Measurements from ENCODE around the gene NAA16. TPM values are rescaled to one million over a fixed set of nuclear protein-coding genes. Genes with fewer than 3 reads are reported as not detected.

NAA16 gene
- total RNA-seq, 4 donors from 2014 or later = 15.5 to 33.5 (median 17.1) TPM

- Histone ChIP-seq H3K36me3 (no peaks in the 10 kb centered on the region), H3K4me1 (no peaks in the 10 kb centered on the region), H3K4me3 (no peak overlapping the region), H3K9me3 (no peaks in the 10 kb centered on the region), H3K27me3 (no peaks in the 10 kb centered on the region), H3K27ac (no peak overlapping the region)
- no peak for ATAC-seq
- TF ChIP-seq, protein P1, sequence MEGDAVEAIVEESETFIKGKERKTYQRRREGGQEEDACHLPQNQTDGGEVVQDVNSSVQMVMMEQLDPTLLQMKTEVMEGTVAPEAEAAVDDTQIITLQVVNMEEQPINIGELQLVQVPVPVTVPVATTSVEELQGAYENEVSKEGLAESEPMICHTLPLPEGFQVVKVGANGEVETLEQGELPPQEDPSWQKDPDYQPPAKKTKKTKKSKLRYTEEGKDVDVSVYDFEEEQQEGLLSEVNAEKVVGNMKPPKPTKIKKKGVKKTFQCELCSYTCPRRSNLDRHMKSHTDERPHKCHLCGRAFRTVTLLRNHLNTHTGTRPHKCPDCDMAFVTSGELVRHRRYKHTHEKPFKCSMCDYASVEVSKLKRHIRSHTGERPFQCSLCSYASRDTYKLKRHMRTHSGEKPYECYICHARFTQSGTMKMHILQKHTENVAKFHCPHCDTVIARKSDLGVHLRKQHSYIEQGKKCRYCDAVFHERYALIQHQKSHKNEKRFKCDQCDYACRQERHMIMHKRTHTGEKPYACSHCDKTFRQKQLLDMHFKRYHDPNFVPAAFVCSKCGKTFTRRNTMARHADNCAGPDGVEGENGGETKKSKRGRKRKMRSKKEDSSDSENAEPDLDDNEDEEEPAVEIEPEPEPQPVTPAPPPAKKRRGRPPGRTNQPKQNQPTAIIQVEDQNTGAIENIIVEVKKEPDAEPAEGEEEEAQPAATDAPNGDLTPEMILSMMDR (IDR thresholded peaks at IDR 0.05) = no peak
- TF ChIP-seq POLR2A (IDR thresholded peaks at IDR 0.05) (no peak), POLR2AphosphoS5 (IDR thresholded peaks at IDR 0.05) (no peak), EP300 (IDR thresholded peaks at IDR 0.05) (no peak)
- WGBS, 2 donors (ENCODE audit: low coverage in 1 of 2) = 91 to 100% methylated on average over 1 of the region's 1 CpG
These were observed 16.2 kb upstream of the NAA16 start for GRCh38 chr13:41294914-41295313.

DNA sequence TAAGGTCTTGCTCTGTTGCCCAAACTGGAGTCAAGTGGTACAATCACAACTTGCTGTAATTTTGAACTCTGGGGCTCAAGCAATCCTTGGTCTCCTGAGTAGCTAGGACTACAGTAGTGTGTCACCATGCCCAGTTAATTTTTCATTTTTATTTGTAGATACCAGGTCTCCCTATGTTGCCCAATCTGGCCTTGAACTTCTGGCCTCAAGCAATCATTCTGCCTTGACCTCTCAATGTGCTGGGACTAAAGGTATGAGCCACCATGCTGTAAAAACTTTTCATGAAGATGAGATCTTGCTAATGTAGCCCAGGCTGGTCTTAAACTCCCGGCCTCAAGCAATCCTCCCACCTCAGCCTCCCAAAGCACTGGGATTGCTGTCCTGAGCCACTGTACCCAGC lies 15.1 kb upstream of the NAA16 start:
- no peak overlapping the region for H3K4me3 ChIP-seq
- H3K4me1 ChIP-seq = no peaks in the 10 kb centered on the region
- H3K9me3 ChIP-seq = no peaks in the 10 kb centered on the region
- TF ChIP-seq POLR2AphosphoS5 (IDR thresholded peaks at IDR 0.05) (no peak), POLR2A (IDR thresholded peaks at IDR 0.05) (no peak), EP300 (IDR thresholded peaks at IDR 0.05) (no peak)
- TF ChIP-seq, protein P1 (IDR thresholded peaks at IDR 0.05) = no peak
- ATAC-seq = no peak
- 87 to 100% methylated on average over 1 of the region's 1 CpG for WGBS, 2 donors (ENCODE audit: low coverage in 1 of 2)
- H3K27ac ChIP-seq = no peak overlapping the region
- no peaks in the 10 kb centered on the region for H3K27me3 ChIP-seq
- no peaks in the 10 kb centered on the region for H3K36me3 ChIP-seq

DNA sequence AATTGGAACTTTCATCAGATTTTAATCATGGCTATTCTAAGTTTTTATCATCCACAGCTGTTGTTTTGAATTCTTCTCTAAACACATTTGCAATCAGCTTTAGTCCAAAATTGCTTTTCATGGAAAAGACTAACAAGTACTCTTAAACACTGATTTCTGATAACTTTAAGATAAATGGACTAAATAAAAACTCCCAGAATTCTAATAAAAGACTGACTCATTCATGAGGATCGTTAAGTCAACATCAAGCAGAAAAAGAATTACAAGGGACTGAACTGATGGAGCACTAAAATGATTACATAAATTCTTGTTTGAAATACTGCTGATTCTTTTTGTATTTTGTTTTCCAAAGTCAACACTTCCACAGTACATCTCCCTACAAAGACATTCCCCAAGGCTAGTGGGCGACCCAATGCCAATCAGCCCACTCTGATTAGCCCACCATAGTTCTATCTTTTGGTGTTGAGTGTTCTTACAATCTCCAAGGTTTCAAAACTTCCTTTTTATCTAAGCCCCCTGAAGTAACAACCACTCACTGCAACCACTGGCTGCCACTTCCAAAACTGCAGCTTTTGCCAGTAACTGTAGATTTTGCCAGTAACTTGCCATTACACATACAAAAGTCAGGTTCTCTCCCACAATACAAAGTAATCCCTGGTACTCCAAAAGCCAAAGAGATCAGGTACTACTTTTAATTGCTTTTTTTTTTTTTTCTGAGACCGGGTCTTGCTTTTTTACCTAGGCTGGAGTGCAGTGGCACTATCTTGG lies 14.0 kb upstream of the NAA16 start:
- Histone ChIP-seq H3K27ac (no peak overlapping the region), H3K27me3 (no peaks in the 10 kb centered on the region), H3K9me3 (no peaks in the 10 kb centered on the region), H3K4me3 (no peak overlapping the region), H3K36me3 (no peaks in the 10 kb centered on the region), H3K4me1 (no peaks in the 10 kb centered on the region)
- TF ChIP-seq POLR2AphosphoS5 (IDR thresholded peaks at IDR 0.05) (no peak), EP300 (IDR thresholded peaks at IDR 0.05) (no peak)
- no peak for ATAC-seq
- 60 to 79% methylated on average over 2 to 3 of the region's 3 CpGs for WGBS, 2 donors (ENCODE audit: low coverage in 1 of 2)

GRCh38 chr13:41299316-41300094 lies 11.6 kb upstream of the NAA16 start:
- WGBS, 2 donors (ENCODE audit: low coverage in 1 of 2) = 90 to 96% methylated on average over 4 of the region's 4 CpGs
- TF ChIP-seq EP300 (IDR thresholded peaks at IDR 0.05) = no peak
- TF ChIP-seq POLR2AphosphoS5 (IDR thresholded peaks at IDR 0.05) = no peak
- no peak for TF ChIP-seq POLR2A (IDR thresholded peaks at IDR 0.05)
- TF ChIP-seq, protein P1 (IDR thresholded peaks at IDR 0.05) = no peak
- H3K36me3 ChIP-seq = no peaks in the 10 kb centered on the region

GRCh38 chr13:41302743-41303142 lies 8.3 kb upstream of the NAA16 start:
- no peak for ATAC-seq
- H3K4me1 ChIP-seq = no peaks in the 10 kb centered on the region
- H3K4me3 ChIP-seq = no peak overlapping the region
- 93 to 100% methylated on average over 1 to 3 of the region's 3 CpGs for WGBS, 2 donors (ENCODE audit: low coverage in 1 of 2)
- TF ChIP-seq POLR2AphosphoS5 (IDR thresholded peaks at IDR 0.05) = no peak
- no peak for TF ChIP-seq POLR2A (IDR thresholded peaks at IDR 0.05)
- TF ChIP-seq, protein P1 (IDR thresholded peaks at IDR 0.05) = no peak
- no peak for TF ChIP-seq EP300 (IDR thresholded peaks at IDR 0.05)
- no peaks in the 10 kb centered on the region for H3K27me3 ChIP-seq
- H3K36me3 ChIP-seq = no peaks in the 10 kb centered on the region
- H3K9me3 ChIP-seq = no peaks in the 10 kb centered on the region
- no peak overlapping the region for H3K27ac ChIP-seq

More at GRCh38 chr13:41299316-41300094, 11.6 kb upstream of the NAA16 start:
- no peaks in the 10 kb centered on the region for H3K4me1 ChIP-seq
- no peak overlapping the region for H3K4me3 ChIP-seq
- ATAC-seq = no peak
- no peaks in the 10 kb centered on the region for H3K9me3 ChIP-seq
- H3K27me3 ChIP-seq = no peaks in the 10 kb centered on the region
- no peak overlapping the region for H3K27ac ChIP-seq

Data from gastroesophageal sphincter (tissue), 4 donors.